Lower lobe of right lung (tissue), 2 donors: ENCODE data around the gene MPZL1. TPM values are rescaled to one million over a fixed set of nuclear protein-coding genes. Genes with fewer than 3 reads are reported as not detected.
A peak's percentile ranks its signal among the peaks of the same experiment; 100 is the strongest.

ENCODE experiments used
- ATAC-seq, 2 donors: fragments of 200-7000 bp; cut with Tn5 transposase; one replicate each; pipeline ENCODE4 v1.9.1; 2020 to 2022; ENCODE audit warnings: mild to moderate bottlenecking in 2 of 2, moderate library complexity in 2 of 2
- DNase-seq: peaks from one replicate; pipeline ENCODE4 v3.0.0-alpha.2; 2020
- H3K27ac ChIP-seq: fragments of 200-600 bp; one replicate; pipeline ENCODE4 v1.8.0; 2022
- H3K27me3 ChIP-seq: fragments of 200-600 bp; one replicate; pipeline ENCODE4 v1.8.0; 2022; ENCODE audit warnings: low read depth
- H3K36me3 ChIP-seq: fragments of 200-600 bp; one replicate; pipeline ENCODE4 v1.8.0; 2022; ENCODE audit warnings: mild to moderate bottlenecking
- H3K4me1 ChIP-seq: fragments of 200-600 bp; one replicate; pipeline ENCODE4 v1.8.0; 2022
- H3K4me3 ChIP-seq: fragments of 200-600 bp; one replicate; pipeline ENCODE4 v1.8.0; 2022; ENCODE audit warnings: mild to moderate bottlenecking
- H3K9me3 ChIP-seq: fragments of 200-600 bp; one replicate; pipeline ENCODE4 v1.8.0; 2022
- intact Hi-C: fragments of 100-400 bp; cut with DNase I; formaldehyde crosslinking; loops from one replicate; pipeline ENCODE4 v1.11.0; 2022
- total RNA-seq: library from RNA; stranded (reverse); fragmentation: NEBNext Ultra II Directional; extraction: Animal tissue kit (Norgen Biotek cat#: 25700); gene quantifications from one replicate; pipeline ENCODE4 v1.2.1, GENCODE V29; 2021
- TF ChIP-seq, protein P1 (sequence below): fragments of 200-600 bp; IDR thresholded peaks from one replicate; pipeline ENCODE4 v1.8.0; 2022; ENCODE audit warnings: antibody characterized with exemption, mild to moderate bottlenecking
- donor health status: DM: no; HTN: yes; CAD: no; lungs with severe emphysema.

Gene MPZL1
- total RNA-seq, 1 donor from 2014 or later, result 85.9 TPM

DNA sequence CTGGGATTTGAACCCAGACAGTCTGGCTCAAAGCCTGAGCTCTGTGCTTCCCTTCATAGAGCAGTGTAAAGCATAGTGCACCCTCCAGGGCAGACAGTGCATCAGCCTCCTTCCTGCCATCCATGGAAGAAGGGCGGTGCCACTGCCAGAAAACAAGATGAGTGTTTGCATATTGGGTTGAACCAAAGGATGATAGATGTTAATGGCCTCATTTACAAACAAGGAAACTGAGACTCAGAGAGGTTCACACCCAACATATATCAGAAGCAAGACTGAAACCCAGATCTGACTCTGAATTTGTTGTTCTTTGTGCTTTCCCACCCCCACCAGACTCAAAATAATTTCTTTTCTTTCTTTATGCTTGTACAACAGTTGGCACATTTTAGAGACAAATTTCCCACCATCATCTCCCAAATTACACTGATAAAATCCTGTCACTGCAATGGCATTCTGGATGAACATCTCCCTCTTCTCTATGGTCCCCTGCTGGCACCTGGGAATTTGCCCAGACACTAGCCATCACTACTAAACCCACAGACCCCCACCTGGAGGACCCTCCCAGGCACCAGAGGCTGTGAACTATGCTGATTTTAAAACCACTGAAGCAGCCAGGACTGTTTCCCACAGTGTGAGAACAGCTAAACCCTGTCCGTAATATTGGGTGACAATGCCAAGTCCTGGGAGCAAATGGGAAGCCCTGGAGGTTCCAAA is 45.4 kb upstream of the MPZL1 start:
- Histone ChIP-seq H3K9me3 (no peaks in the 10 kb centered on the region), H3K27me3 (no peaks in the 10 kb centered on the region), H3K4me3 (no peak overlapping the region), H3K36me3 (no peaks in the 10 kb centered on the region), H3K27ac (no peak overlapping the region), H3K4me1 (peaks cover 6% of the 10 kb centered on the region)
- DNase-seq (no peak), ATAC-seq (no peak)
- intact Hi-C loops, result no loop called here
- TF ChIP-seq, protein P1, sequence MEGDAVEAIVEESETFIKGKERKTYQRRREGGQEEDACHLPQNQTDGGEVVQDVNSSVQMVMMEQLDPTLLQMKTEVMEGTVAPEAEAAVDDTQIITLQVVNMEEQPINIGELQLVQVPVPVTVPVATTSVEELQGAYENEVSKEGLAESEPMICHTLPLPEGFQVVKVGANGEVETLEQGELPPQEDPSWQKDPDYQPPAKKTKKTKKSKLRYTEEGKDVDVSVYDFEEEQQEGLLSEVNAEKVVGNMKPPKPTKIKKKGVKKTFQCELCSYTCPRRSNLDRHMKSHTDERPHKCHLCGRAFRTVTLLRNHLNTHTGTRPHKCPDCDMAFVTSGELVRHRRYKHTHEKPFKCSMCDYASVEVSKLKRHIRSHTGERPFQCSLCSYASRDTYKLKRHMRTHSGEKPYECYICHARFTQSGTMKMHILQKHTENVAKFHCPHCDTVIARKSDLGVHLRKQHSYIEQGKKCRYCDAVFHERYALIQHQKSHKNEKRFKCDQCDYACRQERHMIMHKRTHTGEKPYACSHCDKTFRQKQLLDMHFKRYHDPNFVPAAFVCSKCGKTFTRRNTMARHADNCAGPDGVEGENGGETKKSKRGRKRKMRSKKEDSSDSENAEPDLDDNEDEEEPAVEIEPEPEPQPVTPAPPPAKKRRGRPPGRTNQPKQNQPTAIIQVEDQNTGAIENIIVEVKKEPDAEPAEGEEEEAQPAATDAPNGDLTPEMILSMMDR, result no peak

DNA sequence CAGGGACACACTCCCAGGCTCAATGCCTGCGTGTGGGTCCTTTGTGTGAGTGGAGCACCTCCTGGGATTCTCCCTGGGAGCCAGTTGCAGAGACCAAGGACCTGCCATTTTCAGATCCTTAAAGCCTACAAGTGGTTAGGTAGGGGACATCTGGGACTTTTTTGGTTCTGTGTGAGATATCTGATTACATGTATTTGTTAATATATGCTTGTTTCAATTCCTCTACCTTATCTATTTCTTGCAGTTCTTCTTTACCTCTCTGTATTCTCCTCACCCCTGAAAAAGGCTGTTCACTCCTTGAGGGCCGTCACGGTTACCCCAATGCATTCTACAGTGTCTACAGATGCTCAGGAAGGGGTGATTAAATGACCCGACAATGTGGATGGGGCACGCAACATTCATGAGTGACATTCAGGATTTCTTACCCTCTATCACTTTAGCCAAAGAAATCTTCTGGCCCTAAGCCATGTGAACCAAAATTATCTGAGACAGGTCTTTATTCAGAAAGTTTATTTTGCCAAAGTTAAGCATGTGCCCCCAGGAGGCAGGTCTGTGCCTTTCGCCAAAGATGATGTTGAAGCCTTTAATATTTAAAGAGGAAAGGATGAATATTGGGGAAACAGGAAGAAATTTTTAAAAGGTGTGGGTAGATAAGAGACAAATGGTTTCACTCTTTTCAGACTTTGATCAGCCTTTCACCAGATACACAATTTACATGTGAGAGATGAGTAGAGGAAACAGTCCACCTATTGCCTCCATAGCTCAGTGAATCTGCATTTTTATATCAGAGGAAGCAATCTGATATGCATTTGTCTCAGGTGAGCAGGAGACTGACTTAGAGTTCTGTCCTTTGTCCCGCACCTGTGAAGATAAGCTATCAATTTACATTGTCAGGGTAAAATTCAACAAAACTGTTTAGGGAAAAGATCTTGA is 44.6 kb upstream of the MPZL1 start:
- Histone ChIP-seq H3K9me3 (no peaks in the 10 kb centered on the region), H3K27me3 (no peaks in the 10 kb centered on the region), H3K27ac (no peak overlapping the region), H3K4me1 (no peaks in the 10 kb centered on the region), H3K36me3 (no peaks in the 10 kb centered on the region), H3K4me3 (no peak overlapping the region)
- TF ChIP-seq, protein P1, result no peak
- intact Hi-C loops, result no loop called here
- ATAC-seq (no peak), DNase-seq (no peak)

DNA sequence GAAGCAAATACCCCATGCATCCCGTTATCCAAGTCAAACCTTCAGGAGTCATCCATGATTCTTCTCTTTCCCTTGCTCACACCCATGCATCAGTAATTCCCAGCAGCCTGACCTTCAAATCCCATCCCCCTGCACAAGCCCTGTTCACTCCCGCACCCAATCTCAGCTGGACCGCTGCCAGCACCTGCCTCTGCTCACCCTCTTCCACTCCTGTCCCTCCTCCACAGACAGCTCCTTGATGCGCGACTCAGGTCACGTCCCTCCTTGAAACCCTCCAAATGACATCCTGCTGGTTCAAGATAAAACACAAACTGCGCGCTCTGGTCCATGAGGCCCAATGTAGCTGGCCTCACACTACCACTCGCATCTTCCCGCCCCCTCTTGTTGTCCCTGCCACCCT is 43.4 kb upstream of the MPZL1 start:
- H3K27me3 ChIP-seq, result no peaks in the 10 kb centered on the region
- no peaks in the 10 kb centered on the region for H3K36me3 ChIP-seq
- H3K9me3 ChIP-seq, result no peaks in the 10 kb centered on the region
- H3K27ac ChIP-seq, result no peak overlapping the region
- H3K4me3 ChIP-seq, result no peak overlapping the region
- no peak for DNase-seq
- no peak for ATAC-seq
- TF ChIP-seq, protein P1, result no peak
- H3K4me1 ChIP-seq, result peaks cover 7% of the 10 kb centered on the region
- intact Hi-C loops, result no loop called here

DNA sequence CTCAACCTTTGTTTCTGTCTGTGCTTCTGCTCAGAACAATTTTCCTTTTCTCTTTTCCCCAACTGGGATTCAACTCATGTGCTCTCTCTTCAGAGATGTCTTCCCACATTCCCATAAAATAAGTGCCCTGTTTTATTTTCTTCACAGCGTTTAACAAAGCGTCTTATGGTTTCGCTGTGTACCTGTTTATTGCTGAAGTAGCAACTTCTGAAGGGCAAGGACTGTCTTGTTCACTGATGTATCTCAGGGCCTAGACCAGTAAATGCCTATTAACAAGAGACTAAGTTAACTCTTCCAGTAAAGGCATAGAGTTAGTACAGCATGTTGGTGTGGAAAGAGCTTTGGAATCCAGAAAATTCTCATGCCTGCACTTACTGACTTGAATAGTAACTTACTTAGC is 42.9 kb upstream of the MPZL1 start:
- H3K27ac ChIP-seq, result no peak overlapping the region
- peaks cover 11% of the 10 kb centered on the region for H3K4me1 ChIP-seq
- DNase-seq (no peak), ATAC-seq (no peak)
- no peaks in the 10 kb centered on the region for H3K27me3 ChIP-seq
- TF ChIP-seq, protein P1, result no peak
- intact Hi-C loops, result no loop called here
- H3K4me3 ChIP-seq, result no peak overlapping the region
- no peaks in the 10 kb centered on the region for H3K36me3 ChIP-seq
- H3K9me3 ChIP-seq, result no peaks in the 10 kb centered on the region

DNA sequence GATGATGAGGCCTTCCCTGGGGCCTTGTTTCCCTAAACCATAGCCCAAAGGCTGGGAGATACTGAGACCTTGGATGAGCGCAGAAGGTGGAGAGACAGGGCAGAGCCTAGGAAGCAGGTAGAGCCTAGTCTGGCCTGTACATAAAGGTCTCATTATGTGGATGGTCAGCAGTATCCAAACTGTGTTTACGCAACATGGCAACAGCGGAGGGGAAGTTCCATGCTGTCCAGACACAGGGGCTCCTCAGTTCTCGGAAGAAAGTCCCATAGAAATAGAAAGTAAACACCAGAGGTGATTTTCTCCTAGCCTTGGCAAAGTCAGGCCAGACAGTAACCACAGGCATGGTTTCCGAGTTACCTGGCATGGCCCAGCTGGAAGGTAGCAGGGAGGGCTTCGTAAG is 42.1 kb upstream of the MPZL1 start:
- Histone ChIP-seq H3K4me3 (no peak overlapping the region), H3K27me3 (no peaks in the 10 kb centered on the region), H3K27ac (no peak overlapping the region), H3K4me1 (peaks cover 15% of the 10 kb centered on the region), H3K9me3 (no peaks in the 10 kb centered on the region), H3K36me3 (no peaks in the 10 kb centered on the region)
- intact Hi-C loops, result loop anchor here (10.0 kb wide), 1 partner anchor 75 kb away; no protein-coding TSS in a partner anchor
- ATAC-seq (peak in 1 of 2 donors; percentile 27), DNase-seq (no peak)
- TF ChIP-seq, protein P1, result no peak
